ENCODE data around the gene SOX6. TPM values are rescaled to one million over a fixed set of nuclear protein-coding genes. Genes with fewer than 3 reads are reported as not detected.

SOX6 gene
- total and polyA plus RNA-seq, 2 of the 13 experiments (the other 11 are each of a cell fraction or from before 2014, with no cell fraction given), result 2.6 to 11.2 TPM

GRCh38 chr11:16217631-16218030 is 138.7 kb downstream of the SOX6 start:
- H2AFZ ChIP-seq (ENCODE audit: low read length), result no peak overlapping the region
- no peaks in the 10 kb centered on the region for H3K36me3 ChIP-seq (replicated peaks in 1 of 2; ENCODE audit: control insufficient read depth in 1 of 2, insufficient read depth in 2 of 2, low read length in 2 of 2)
- in situ Hi-C loops (cut with HindIII; ENCODE audit: extremely low pct_ligation_motif_present, low pct_unique_long_range_greater_than_20kb), result no loop called here
- CTCF ChIA-PET (ENCODE audit: low intra/inter-chr PET ratio, low total read pairs), result no interaction called here
- no peak overlapping the region for H3K4me3 ChIP-seq (replicated peaks in 1 of 3; ENCODE audit: insufficient read depth in 1 of 3, low read depth in 2 of 3, low read length in 3 of 3)
- ATAC-seq (no peak), DNase-seq (ENCODE audit: low spot score) (no peak), FAIRE-seq (no peak)
- no peaks in the 10 kb centered on the region for H3K4me1 ChIP-seq (ENCODE audit: insufficient read depth, low read length)
- no TSS peak for BruUV-seq (replicated peaks)
- intact Hi-C loops (cut with micrococcal nuclease; ENCODE audit: unreplicated experiment), result no loop called here
- no peak overlapping the region for H3K27ac ChIP-seq (ENCODE audit: extremely low read length, insufficient read depth, low read length)
- no peaks in the 10 kb centered on the region for H4K20me1 ChIP-seq (ENCODE audit: insufficient read depth, low read length)
- WGBS (ENCODE audit: low lambda C conversion rate), result 58% methylated on average over 3 of the region's 3 CpGs
- H3K9ac ChIP-seq (ENCODE audit: insufficient read depth, low read depth, low read length), result no peak overlapping the region
- no peaks in the 10 kb centered on the region for H3K79me2 ChIP-seq (ENCODE audit: insufficient read depth, low read length)
- POLR2A ChIA-PET, result interaction anchor here (0.5 kb wide), 1 partner anchor 29 kb away, joined by 3 read pairs; no protein-coding TSS in a partner anchor
- H3K27me3 ChIP-seq (ENCODE audit: control insufficient read depth in 1 of 2, insufficient read depth in 2 of 2, low read length in 2 of 2), result no peaks in the 10 kb centered on the region
- H3K4me2 ChIP-seq (ENCODE audit: low read depth, low read length), result no peak overlapping the region
- no peaks in the 10 kb centered on the region for H3K9me3 ChIP-seq (ENCODE audit: low read length)
- TF ChIP-seq ZBTB39 (CRISPR knock-in tag; IDR thresholded peaks at IDR 0.05) (no peak), MZF1 (CRISPR knock-in tag; IDR thresholded peaks at IDR 0.05; ENCODE audit: borderline replicate concordance) (no peak), PAWR (CRISPR knock-in tag; IDR thresholded peaks at IDR 0.05; ENCODE audit: borderline replicate concordance) (no peak), ZNF17 (CRISPR knock-in tag; IDR thresholded peaks at IDR 0.05) (no peak), ZNF761 (CRISPR knock-in tag; conservative IDR thresholded peaks at IDR 0.05) (no peak), NAIF1 (CRISPR knock-in tag; IDR thresholded peaks at IDR 0.05; ENCODE audit: borderline replicate concordance) (no peak), ZNF205 (CRISPR knock-in tag; IDR thresholded peaks at IDR 0.05) (no peak), NKX3-1 (CRISPR knock-in tag; IDR thresholded peaks at IDR 0.05) (no peak), KLF9 (CRISPR knock-in tag; IDR thresholded peaks at IDR 0.05; ENCODE audit: low read depth) (no peak), BCL6 (CRISPR knock-in tag; IDR thresholded peaks at IDR 0.05) (no peak), AHDC1 (CRISPR knock-in tag; IDR thresholded peaks at IDR 0.05; ENCODE audit: borderline replicate concordance) (no peak), RBAK (CRISPR knock-in tag; IDR thresholded peaks at IDR 0.05) (no peak), HES4 (CRISPR knock-in tag; IDR thresholded peaks at IDR 0.05; ENCODE audit: borderline replicate concordance) (no peak), HOXA7 (CRISPR knock-in tag; IDR thresholded peaks at IDR 0.05) (no peak)
- TF ChIP-seq, protein P1, sequence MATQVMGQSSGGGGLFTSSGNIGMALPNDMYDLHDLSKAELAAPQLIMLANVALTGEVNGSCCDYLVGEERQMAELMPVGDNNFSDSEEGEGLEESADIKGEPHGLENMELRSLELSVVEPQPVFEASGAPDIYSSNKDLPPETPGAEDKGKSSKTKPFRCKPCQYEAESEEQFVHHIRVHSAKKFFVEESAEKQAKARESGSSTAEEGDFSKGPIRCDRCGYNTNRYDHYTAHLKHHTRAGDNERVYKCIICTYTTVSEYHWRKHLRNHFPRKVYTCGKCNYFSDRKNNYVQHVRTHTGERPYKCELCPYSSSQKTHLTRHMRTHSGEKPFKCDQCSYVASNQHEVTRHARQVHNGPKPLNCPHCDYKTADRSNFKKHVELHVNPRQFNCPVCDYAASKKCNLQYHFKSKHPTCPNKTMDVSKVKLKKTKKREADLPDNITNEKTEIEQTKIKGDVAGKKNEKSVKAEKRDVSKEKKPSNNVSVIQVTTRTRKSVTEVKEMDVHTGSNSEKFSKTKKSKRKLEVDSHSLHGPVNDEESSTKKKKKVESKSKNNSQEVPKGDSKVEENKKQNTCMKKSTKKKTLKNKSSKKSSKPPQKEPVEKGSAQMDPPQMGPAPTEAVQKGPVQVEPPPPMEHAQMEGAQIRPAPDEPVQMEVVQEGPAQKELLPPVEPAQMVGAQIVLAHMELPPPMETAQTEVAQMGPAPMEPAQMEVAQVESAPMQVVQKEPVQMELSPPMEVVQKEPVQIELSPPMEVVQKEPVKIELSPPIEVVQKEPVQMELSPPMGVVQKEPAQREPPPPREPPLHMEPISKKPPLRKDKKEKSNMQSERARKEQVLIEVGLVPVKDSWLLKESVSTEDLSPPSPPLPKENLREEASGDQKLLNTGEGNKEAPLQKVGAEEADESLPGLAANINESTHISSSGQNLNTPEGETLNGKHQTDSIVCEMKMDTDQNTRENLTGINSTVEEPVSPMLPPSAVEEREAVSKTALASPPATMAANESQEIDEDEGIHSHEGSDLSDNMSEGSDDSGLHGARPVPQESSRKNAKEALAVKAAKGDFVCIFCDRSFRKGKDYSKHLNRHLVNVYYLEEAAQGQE (IDR thresholded peaks at IDR 0.05; ENCODE audit: borderline replicate concordance in 1 of 2, low read depth in 1 of 2, low read length in 2 of 2), result no peak
